Hepatocyte (in vitro differentiated cells): ENCODE measurements around the gene TSPAN10. TPM values are rescaled to one million over a fixed set of nuclear protein-coding genes. Genes with fewer than 3 reads are reported as not detected.

Source experiments
- DNase-seq: peaks from one replicate; pipeline ENCODE4 v3.0.0-alpha.2; 2016; ENCODE audit warnings: low spot score
- H2AFZ ChIP-seq: fragments of 200-600 bp; sonication (generic); 2 replicates; pipeline ENCODE4 v1.6.0; 2016; ENCODE audit warnings: antibody characterized with exemption, mild to moderate bottlenecking
- H3K27ac ChIP-seq: fragments of 200-600 bp; sonication (generic); 2 replicates; pipeline ENCODE4 v1.5.1; 2016; ENCODE audit warnings: mild to moderate bottlenecking
- H3K27me3 ChIP-seq: fragments of 200-600 bp; sonication (generic); 2 replicates; pipeline ENCODE4 v1.6.1; 2016
- H3K36me3 ChIP-seq: fragments of 200-600 bp; sonication (generic); replicated peaks from 2 replicates; pipeline ENCODE4 v1.5.1; 2016; ENCODE audit warnings: low read depth; ENCODE audit not compliant: insufficient read depth
- H3K4me1 ChIP-seq: fragments of 200-600 bp; sonication (generic); 2 replicates; pipeline ENCODE4 v1.5.1; 2016; ENCODE audit warnings: mild to moderate bottlenecking, moderate library complexity; ENCODE audit not compliant: insufficient read depth
- H3K4me2 ChIP-seq: fragments of 200-600 bp; sonication (generic); 2 replicates; pipeline ENCODE4 v1.6.0; 2016
- H3K4me3 ChIP-seq: fragments of 200-600 bp; sonication (generic); 2 replicates; pipeline ENCODE4 v1.5.1; 2016; ENCODE audit warnings: mild to moderate bottlenecking
- H3K79me2 ChIP-seq: fragments of 200-600 bp; sonication (generic); 2 replicates; pipeline ENCODE4 v1.6.0; 2017; ENCODE audit warnings: mild to moderate bottlenecking
- H3K9me2 ChIP-seq: fragments of 200-600 bp; sonication (generic); replicated peaks from 2 replicates; pipeline ENCODE4 v1.6.0; 2017; ENCODE audit warnings: mild to moderate bottlenecking; ENCODE audit not compliant: insufficient read depth
- H3K9me3 ChIP-seq: fragments of 200-600 bp; sonication (generic); 2 replicates; pipeline ENCODE4 v1.5.1; 2016; ENCODE audit warnings: low read depth, mild to moderate bottlenecking
- H4K20me1 ChIP-seq: fragments of 200-600 bp; sonication (generic); 2 replicates; pipeline ENCODE4 v1.6.0; 2016; ENCODE audit warnings: mild to moderate bottlenecking; ENCODE audit not compliant: insufficient read depth, poor library complexity, severe bottlenecking
- CTCF ChIP-seq: fragments of 200-600 bp; sonication (generic); IDR thresholded peaks from 2 replicates; pipeline ENCODE4 v1.5.1; 2016; ENCODE audit warnings: antibody characterized with exemption, mild to moderate bottlenecking; ENCODE audit not compliant: poor library complexity
- EZH2 ChIP-seq: fragments of 200-600 bp; sonication (generic); IDR thresholded peaks from 2 replicates; pipeline ENCODE4 v1.6.1; 2016; ENCODE audit warnings: antibody characterized with exemption, mild to moderate bottlenecking, borderline replicate concordance
- EZH2phosphoT487 ChIP-seq: fragments of 200-600 bp; sonication (generic); IDR thresholded peaks from one replicate; pipeline ENCODE4 v1.6.1; 2018; ENCODE audit warnings: antibody characterized with exemption, mild to moderate bottlenecking, low read depth, moderate library complexity; ENCODE audit not compliant: unreplicated experiment, severe bottlenecking
- WGBS: methylation state at CpG from one replicate; pipeline ENCODE4 v1.1.6; 2016; ENCODE audit warnings: low lambda C conversion rate; ENCODE audit errors: missing lambda C conversion rate; 5-methylcytosine and 5-hydroxymethylcytosine counted together
- microRNA-seq: library from miRNA; unstranded; fragments of <30 nt; microRNA quantifications from one replicate; pipeline ENCODE4, GENCODE V29; 2017
- polyA plus RNA-seq: library from polyadenylated mRNA; unstranded; fragments of >200 nt; fragmentation: Nextera tagmentation; extraction: Ambion mirVana; gene quantifications from 2 replicates; pipeline ENCODE4 v1.2.1, GENCODE V29; 2016
- small RNA-seq: library from RNA; depleted of rRNA; stranded (forward); fragments of <200 nt; gene quantifications from one replicate; pipeline ENCODE3, GENCODE V24; 2014
- total RNA-seq: library from RNA; depleted of rRNA; stranded (reverse); fragments of >200 nt; gene quantifications from 2 replicates; pipeline ENCODE4 v1.2.3, GENCODE V29; 2014

The TSPAN10 gene
- total and polyA plus RNA-seq, 2 experiments from 2014 or later = 1.4 to 15.2 TPM

GRCh38 chr17:81695801-81696200, 58.8 kb downstream of the TSPAN10 start:
- no peak overlapping the region for H3K4me3 ChIP-seq
- no peaks in the 10 kb centered on the region for H3K36me3 ChIP-seq
- no peak overlapping the region for H2AFZ ChIP-seq
- TF ChIP-seq EZH2 (no peak), CTCF (no peak)
- H3K79me2 ChIP-seq = peaks cover 42% of the 10 kb centered on the region
- H3K4me1 ChIP-seq = no peaks in the 10 kb centered on the region
- H3K9me2 ChIP-seq = no peaks in the 10 kb centered on the region
- no peaks in the 10 kb centered on the region for H3K27me3 ChIP-seq
- H3K4me2 ChIP-seq = no peak overlapping the region
- no peak overlapping the region for H3K27ac ChIP-seq
- H3K9me3 ChIP-seq = no peaks in the 10 kb centered on the region
- 95% methylated on average over 14 of the region's 22 CpGs for WGBS
- peaks cover 6% of the 10 kb centered on the region for H4K20me1 ChIP-seq
- no peak for DNase-seq

- H3K4me3 ChIP-seq = no peak overlapping the region
- no peak for DNase-seq
- no peak overlapping the region for H2AFZ ChIP-seq
- H3K9me2 ChIP-seq = no peaks in the 10 kb centered on the region
- no peaks in the 10 kb centered on the region for H3K9me3 ChIP-seq
- H3K27me3 ChIP-seq = no peaks in the 10 kb centered on the region
- H3K4me2 ChIP-seq = no peak overlapping the region
- H3K36me3 ChIP-seq = no peaks in the 10 kb centered on the region
- 98% methylated on average over 39 of the region's 40 CpGs for WGBS
- peaks cover 11% of the 10 kb centered on the region for H4K20me1 ChIP-seq
- H3K27ac ChIP-seq = no peak overlapping the region
- peaks cover 48% of the 10 kb centered on the region for H3K79me2 ChIP-seq
- H3K4me1 ChIP-seq = peaks cover under 1% of the 10 kb centered on the region
- no peak for TF ChIP-seq EZH2phosphoT487
- no peak for TF ChIP-seq CTCF
- no peak for TF ChIP-seq EZH2
Measured at GRCh38 chr17:81696218-81696941, 59.4 kb downstream of the TSPAN10 start.

- Histone ChIP-seq H3K4me1 (peaks cover 11% of the 10 kb centered on the region), H3K79me2 (peaks cover 57% of the 10 kb centered on the region), H3K9me2 (no peaks in the 10 kb centered on the region), H4K20me1 (peaks cover 16% of the 10 kb centered on the region), H3K27ac (no peak overlapping the region), H3K36me3 (no peaks in the 10 kb centered on the region), H3K4me2 (no peak overlapping the region), H2AFZ (no peak overlapping the region), H3K4me3 (no peak overlapping the region), H3K9me3 (no peaks in the 10 kb centered on the region), H3K27me3 (no peaks in the 10 kb centered on the region)
- TF ChIP-seq EZH2 (no peak), CTCF (no peak), EZH2phosphoT487 (no peak)
- DNase-seq = no peak
- 91% methylated on average over 24 of the region's 25 CpGs for WGBS
Measured at GRCh38 chr17:81697261-81698044, 60.5 kb downstream of the TSPAN10 start.

Small RNA genes within 50 kb of the gene (microRNA-seq; reads per million reads assigned to microRNA genes)
- gene MIR6786 = not detected

Small RNA genes within 50 kb of the gene (small RNA-seq; reads per million reads assigned to genes)
- gene MIR6786 = 0.16 reads per million

Other genes starting within 250 kb of the TSPAN10 start
- 6.6 and 8.6 TPM in 2 replicates for gene BAHCC1, start 241.7 kb upstream of the TSPAN10 start, total RNA-seq
- gene BAHCC1, start 241.7 kb upstream of the TSPAN10 start, polyA plus RNA-seq = 6.4 and 7.9 TPM in 2 replicates
- 3,207 and 3,298 TPM in 2 replicates for gene ACTG1, start 124.4 kb upstream of the TSPAN10 start, total RNA-seq
- 2,719 and 2,832 TPM in 2 replicates for gene ACTG1, start 124.4 kb upstream of the TSPAN10 start, polyA plus RNA-seq
- 1.8 and 3.7 TPM in 2 replicates for gene FSCN2, start 108.8 kb upstream of the TSPAN10 start, total RNA-seq
- gene FSCN2, start 108.8 kb upstream of the TSPAN10 start, polyA plus RNA-seq = 0.29 and 0.40 TPM in 2 replicates
- gene FAAP100, start 84.8 kb upstream of the TSPAN10 start, total RNA-seq = 18.3 and 20.9 TPM in 2 replicates
- gene FAAP100, start 84.8 kb upstream of the TSPAN10 start, polyA plus RNA-seq = 30.7 and 34.4 TPM in 2 replicates
- 48.2 and 54.6 TPM in 2 replicates for gene NPLOC4, start 84 bp upstream of the TSPAN10 start, total RNA-seq
- 53.7 and 56.1 TPM in 2 replicates for gene NPLOC4, start 84 bp upstream of the TSPAN10 start, polyA plus RNA-seq
- gene PDE6G, start 19.3 kb downstream of the TSPAN10 start, total RNA-seq = 0.87 and 2.1 TPM in 2 replicates
- 0.37 and 0.83 TPM in 2 replicates for gene PDE6G, start 19.3 kb downstream of the TSPAN10 start, polyA plus RNA-seq
- gene OXLD1, start 29.4 kb downstream of the TSPAN10 start, total RNA-seq = 22.3 and 37.8 TPM in 2 replicates
- 39.8 and 55.2 TPM in 2 replicates for gene OXLD1, start 29.4 kb downstream of the TSPAN10 start, polyA plus RNA-seq
- gene CCDC137, start 29.5 kb downstream of the TSPAN10 start, total RNA-seq = 8.3 and 9.1 TPM in 2 replicates
- 20.5 and 23.0 TPM in 2 replicates for gene CCDC137, start 29.5 kb downstream of the TSPAN10 start, polyA plus RNA-seq
- 34.2 and 38.8 TPM in 2 replicates for gene ARL16, start 46.6 kb downstream of the TSPAN10 start, total RNA-seq
- 64.6 and 70.6 TPM in 2 replicates for gene ARL16, start 46.6 kb downstream of the TSPAN10 start, polyA plus RNA-seq
- gene HGS, start 46.8 kb downstream of the TSPAN10 start, total RNA-seq = 47.3 and 59.2 TPM in 2 replicates
- gene HGS, start 46.8 kb downstream of the TSPAN10 start, polyA plus RNA-seq = 128 and 142 TPM in 2 replicates
- gene MRPL12, start 66.2 kb downstream of the TSPAN10 start, total RNA-seq = 24.5 and 37.0 TPM in 2 replicates
- 94.6 and 96.1 TPM in 2 replicates for gene MRPL12, start 66.2 kb downstream of the TSPAN10 start, polyA plus RNA-seq
- gene SLC25A10, start 75.1 kb downstream of the TSPAN10 start, total RNA-seq = 27.5 and 31.3 TPM in 2 replicates
- gene SLC25A10, start 75.1 kb downstream of the TSPAN10 start, polyA plus RNA-seq = 34.8 and 53.2 TPM in 2 replicates
- 2.4 and 2.9 TPM in 2 replicates for gene GCGR, start 167.0 kb downstream of the TSPAN10 start, total RNA-seq
- gene GCGR, start 167.0 kb downstream of the TSPAN10 start, polyA plus RNA-seq = 2.5 and 3.8 TPM in 2 replicates
- 63.3 and 66.1 TPM in 2 replicates for gene MCRIP1, start 196.1 kb downstream of the TSPAN10 start, total RNA-seq
- gene MCRIP1, start 196.1 kb downstream of the TSPAN10 start, polyA plus RNA-seq = 118 and 138 TPM in 2 replicates
- not detected in 2 replicates for gene PPP1R27, start 197.9 kb downstream of the TSPAN10 start, total RNA-seq
- gene PPP1R27, start 197.9 kb downstream of the TSPAN10 start, polyA plus RNA-seq = 0.56 and 0.72 TPM in 2 replicates
- gene P4HB, start 223.3 kb downstream of the TSPAN10 start, total RNA-seq = 1,163 and 1,316 TPM in 2 replicates
- 1,233 and 1,240 TPM in 2 replicates for gene P4HB, start 223.3 kb downstream of the TSPAN10 start, polyA plus RNA-seq
- 57.0 and 80.7 TPM in 2 replicates for gene ARHGDIA, start 234.1 kb downstream of the TSPAN10 start, total RNA-seq
- 295 and 311 TPM in 2 replicates for gene ARHGDIA, start 234.1 kb downstream of the TSPAN10 start, polyA plus RNA-seq